AG09309 (cell line): ENCODE data around the gene PGGHG.

Experiments used
- DNase-seq: peaks from one replicate; pipeline ENCODE4 v3.0.0-alpha.2; 2010; ENCODE audit warnings: low read depth
- H3K4me3 ChIP-seq: 2 replicates; pipeline ENCODE4 v1.5.1; 2011; ENCODE audit warnings: mild to moderate bottlenecking, low read depth, low read length, moderate library complexity; ENCODE audit not compliant: control insufficient read depth
- CTCF ChIP-seq: IDR thresholded peaks from 2 replicates; pipeline ENCODE4 v1.5.1; 2011; ENCODE audit warnings: mild to moderate bottlenecking, low read depth, low read length, inconsistent platforms; ENCODE audit not compliant: insufficient read depth, control insufficient read depth; ENCODE audit errors: missing control alignments

PGGHG gene

DNA sequence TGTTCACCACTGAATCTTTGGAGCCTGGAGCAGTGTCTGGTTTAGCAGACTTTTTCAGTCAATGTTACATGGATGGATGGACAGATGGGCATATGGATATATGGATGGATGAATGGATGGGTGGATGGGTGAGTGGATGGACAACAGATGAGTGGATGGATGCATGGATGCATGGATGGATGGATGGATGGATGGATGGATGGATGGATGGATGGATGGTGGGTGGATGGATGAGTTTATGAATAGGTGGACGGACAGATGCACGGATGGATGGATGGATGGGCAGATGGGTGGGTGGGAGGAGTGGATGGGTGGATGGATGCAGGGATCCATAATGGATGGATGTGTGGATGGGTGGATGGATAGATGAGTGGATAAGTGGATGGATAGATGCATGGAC lies 33.1 kb upstream of the PGGHG start:
- H3K4me3 ChIP-seq = no peak overlapping the region
- DNase-seq = no peak
- no peak for TF ChIP-seq CTCF

DNA sequence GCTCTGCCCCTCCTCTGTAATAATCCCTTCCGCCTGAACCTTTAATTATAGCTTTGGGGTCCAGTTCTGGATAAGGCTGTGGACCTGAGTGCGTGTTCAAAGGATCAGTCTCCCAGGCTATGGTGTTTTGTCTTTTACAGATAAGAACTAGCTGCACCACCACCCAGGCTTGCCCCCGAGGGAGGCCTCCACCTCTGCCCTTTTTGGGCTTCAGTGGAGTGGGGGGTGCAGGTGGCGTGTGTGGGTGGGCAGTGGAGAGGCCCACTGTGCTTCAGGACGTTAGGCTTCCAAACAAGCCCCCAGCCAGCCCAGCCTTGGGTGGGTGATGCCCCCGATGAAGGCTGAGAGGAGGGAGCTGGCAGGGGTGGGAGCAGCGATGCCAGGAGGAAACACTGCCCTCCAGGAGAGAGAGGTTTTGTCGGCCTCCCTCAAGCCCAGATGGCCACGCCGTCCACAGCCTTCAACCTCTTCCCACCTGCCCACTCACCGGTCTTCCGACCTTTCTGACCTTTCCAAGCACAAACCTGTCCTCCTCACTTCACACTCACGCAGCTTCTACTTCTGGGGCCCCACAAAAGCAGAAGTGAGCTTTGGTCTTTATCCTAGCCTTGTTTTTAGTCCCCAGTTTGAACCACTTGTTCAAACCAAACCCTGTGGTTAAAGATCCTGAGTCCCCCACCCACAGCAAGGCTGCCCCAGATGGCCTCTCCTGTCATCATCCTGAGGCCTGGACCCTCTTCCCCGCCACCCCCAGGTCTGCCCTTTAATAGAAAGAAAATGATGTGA lies 31.8 kb upstream of the PGGHG start:
- DNase-seq = no peak
- H3K4me3 ChIP-seq = no peak overlapping the region

GRCh38 chr11:257766-258493 lies 31.0 kb upstream of the PGGHG start:
- DNase-seq = no peak
- TF ChIP-seq CTCF = peak; percentile 27
- H3K4me3 ChIP-seq = no peak overlapping the region

More for the DNA sequence above, 31.8 kb upstream of the PGGHG start:
- TF ChIP-seq CTCF = no peak

DNA sequence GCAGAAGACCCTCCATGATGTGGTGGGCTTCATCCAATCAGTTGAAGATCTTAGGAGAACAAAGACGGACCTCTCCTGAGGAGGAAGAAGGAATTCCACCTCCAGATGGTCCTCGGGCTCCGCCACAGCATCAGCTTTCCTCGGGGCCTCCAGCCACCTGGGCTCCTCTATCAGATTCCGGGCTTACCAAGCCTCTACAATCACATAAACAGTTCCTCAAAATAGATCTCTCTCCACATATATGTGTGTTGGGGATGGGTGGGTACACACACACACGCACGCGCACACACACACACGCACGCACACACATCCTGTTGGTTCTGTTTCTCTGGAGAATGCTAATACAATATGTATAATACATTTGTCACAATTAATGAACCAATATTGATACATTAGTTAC lies 29.5 kb upstream of the PGGHG start:
- TF ChIP-seq CTCF = no peak
- no peak overlapping the region for H3K4me3 ChIP-seq
- DNase-seq = no peak

DNA sequence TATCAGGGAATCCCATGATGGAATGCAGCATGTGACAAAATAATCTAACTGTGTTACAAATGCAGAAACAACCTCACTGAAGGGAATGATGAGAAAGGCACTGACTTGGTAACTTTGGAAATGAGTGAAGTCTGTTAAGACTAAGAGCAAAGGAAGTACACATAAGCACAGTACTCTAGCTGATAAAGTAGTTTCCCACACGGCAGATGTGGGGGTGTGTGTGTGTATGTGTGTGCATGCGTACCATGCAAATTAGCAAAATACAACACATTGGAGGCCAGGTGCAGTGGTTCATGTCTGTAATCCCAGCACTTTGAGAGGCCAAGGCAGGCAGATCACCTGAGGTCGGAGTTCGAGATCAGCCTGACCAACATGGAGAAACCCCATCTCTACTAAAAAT lies 27.3 kb upstream of the PGGHG start:
- DNase-seq = no peak
- TF ChIP-seq CTCF = no peak

GRCh38 chr11:266676-267439 lies 22.1 kb upstream of the PGGHG start:
- DNase-seq = no peak
- H3K4me3 ChIP-seq = no peak overlapping the region
- TF ChIP-seq CTCF = no peak

More for the DNA sequence above, 27.3 kb upstream of the PGGHG start:
- H3K4me3 ChIP-seq = no peak overlapping the region
